ENCODE measurements around the gene HOXD8.

Gene HOXD8

DNA sequence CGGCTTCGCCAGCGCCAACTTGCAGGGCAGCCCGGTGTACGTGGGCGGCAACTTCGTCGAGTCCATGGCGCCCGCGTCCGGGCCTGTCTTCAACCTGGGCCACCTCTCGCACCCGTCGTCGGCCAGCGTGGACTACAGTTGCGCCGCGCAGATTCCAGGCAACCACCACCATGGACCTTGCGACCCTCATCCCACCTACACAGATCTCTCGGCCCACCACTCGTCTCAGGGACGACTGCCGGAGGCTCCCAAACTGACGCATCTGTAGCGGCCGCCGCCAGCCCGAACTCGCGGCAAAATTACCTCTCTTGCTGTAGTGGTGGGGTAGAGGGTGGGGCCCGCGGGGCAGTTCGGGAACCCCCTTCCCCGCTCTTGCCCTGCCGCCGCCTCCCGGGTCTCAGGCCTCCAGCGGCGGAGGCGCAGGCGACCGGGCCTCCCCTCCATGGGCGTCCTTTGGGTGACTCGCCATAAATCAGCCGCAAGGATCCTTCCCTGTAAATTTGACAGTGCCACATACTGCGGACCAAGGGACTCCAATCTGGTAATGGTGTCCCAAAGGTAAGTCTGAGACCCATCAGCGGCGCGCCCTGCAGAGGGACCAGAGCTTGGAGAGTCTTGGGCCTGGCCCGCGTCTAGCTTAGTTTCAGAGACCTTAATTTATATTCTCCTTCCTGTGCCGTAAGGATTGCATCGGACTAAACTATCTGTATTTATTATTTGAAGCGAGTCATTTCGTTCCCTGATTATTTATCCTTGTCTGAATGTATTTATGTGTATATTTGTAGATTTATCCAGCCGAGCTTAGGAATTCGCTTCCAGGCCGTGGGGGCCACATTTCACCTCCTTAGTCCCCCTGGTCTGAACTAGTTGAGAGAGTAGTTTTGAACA lies 42.7 kb downstream of the HOXD8 start:
- TF ChIP-seq CTCF (IDR thresholded peaks at IDR 0.05; ENCODE audit: extremely low read depth, missing control alignments) = no peak
- no peak for DNase-seq (ENCODE audit: low spot score)

GRCh38 chr2:176172895-176173566 lies 43.5 kb downstream of the HOXD8 start:
- TF ChIP-seq CTCF (IDR thresholded peaks at IDR 0.05; ENCODE audit: extremely low read depth, missing control alignments) = no peak
- no peak for DNase-seq (ENCODE audit: low spot score)

- no peak for TF ChIP-seq CTCF (IDR thresholded peaks at IDR 0.05; ENCODE audit: extremely low read depth, missing control alignments)
- DNase-seq (ENCODE audit: low spot score) = no peak
Observed at GRCh38 chr2:176173567-176174381, 44.3 kb downstream of the HOXD8 start.

DNA sequence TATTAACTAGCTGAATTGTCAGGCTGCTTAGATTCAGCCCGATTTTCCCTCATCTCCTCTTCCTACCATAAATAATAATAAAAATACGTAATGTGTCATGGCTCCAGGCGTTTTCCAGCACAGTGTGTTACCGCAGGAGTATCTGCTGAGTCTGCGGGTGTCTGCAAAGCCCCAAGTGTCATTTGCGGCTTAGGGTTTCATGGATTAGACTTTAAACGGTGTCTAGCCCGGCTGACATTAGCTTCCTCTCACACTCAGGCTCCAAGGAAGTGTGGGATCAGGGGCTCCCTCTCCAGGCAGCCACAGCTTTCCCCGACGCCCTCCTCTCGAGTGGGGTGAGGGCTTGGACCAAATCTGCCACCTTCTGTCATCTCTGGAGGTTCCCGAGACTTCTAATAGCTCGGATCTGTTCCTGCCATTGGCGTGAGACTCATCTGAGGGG lies 44.9 kb downstream of the HOXD8 start:
- DNase-seq (ENCODE audit: low spot score) = no peak
- TF ChIP-seq CTCF (IDR thresholded peaks at IDR 0.05; ENCODE audit: extremely low read depth, missing control alignments) = no peak

- no peak for TF ChIP-seq CTCF (IDR thresholded peaks at IDR 0.05; ENCODE audit: extremely low read depth, missing control alignments)
- DNase-seq (ENCODE audit: low spot score) = no peak
Observed at GRCh38 chr2:176174824-176175708, 45.6 kb downstream of the HOXD8 start.

GRCh38 chr2:176175709-176176607 lies 46.5 kb downstream of the HOXD8 start:
- no peak for DNase-seq (ENCODE audit: low spot score)

More at GRCh38 chr2:176175709-176176607, 46.5 kb downstream of the HOXD8 start:
- no peak for TF ChIP-seq CTCF (IDR thresholded peaks at IDR 0.05; ENCODE audit: extremely low read depth, missing control alignments)
